Astrocyte of the spinal cord (primary cell): ENCODE results near the gene BTBD9.

Experiments used
- DNase-seq: peaks from one replicate; pipeline ENCODE4 v3.0.0; 2011; ENCODE audit warnings: low read depth, low spot score
- H3K4me3 ChIP-seq: 2 replicates; pipeline ENCODE4 v1.5.1; 2011; ENCODE audit warnings: low read depth, mild to moderate bottlenecking, low read length, moderate library complexity
- CTCF ChIP-seq: IDR thresholded peaks from 2 replicates; pipeline ENCODE4 v1.5.1; 2012; ENCODE audit warnings: low read depth, mild to moderate bottlenecking, low read length, inconsistent platforms
- in situ Hi-C: cut with HindIII; loops from 2 replicates; pipeline ENCODE4 v1.10.0; 2017; ENCODE audit warnings: low sequenced_read_pairs

The BTBD9 gene

GRCh38 chr6:38375937-38376336 is 263.8 kb downstream of the BTBD9 start:
- no peak for TF ChIP-seq CTCF
- in situ Hi-C loops: no loop called here
- no peak overlapping the region for H3K4me3 ChIP-seq
- no peak for DNase-seq

GRCh38 chr6:38375341-38375740 is 264.4 kb downstream of the BTBD9 start:
- in situ Hi-C loops: no loop called here
- DNase-seq: no peak
- TF ChIP-seq CTCF: no peak

GRCh38 chr6:38371881-38372280 is 267.8 kb downstream of the BTBD9 start:
- no peak for DNase-seq
- no peak overlapping the region for H3K4me3 ChIP-seq
- TF ChIP-seq CTCF: no peak
- in situ Hi-C loops: no loop called here

More at GRCh38 chr6:38375341-38375740, 264.4 kb downstream of the BTBD9 start:
- H3K4me3 ChIP-seq: no peak overlapping the region

GRCh38 chr6:38370653-38371601 is 268.8 kb downstream of the BTBD9 start:
- in situ Hi-C loops: no loop called here
- H3K4me3 ChIP-seq: no peak overlapping the region

GRCh38 chr6:38367231-38367630 is 272.5 kb downstream of the BTBD9 start:
- no peak for TF ChIP-seq CTCF
- H3K4me3 ChIP-seq: no peak overlapping the region
- in situ Hi-C loops: no loop called here
- no peak for DNase-seq

More at GRCh38 chr6:38370653-38371601, 268.8 kb downstream of the BTBD9 start:
- no peak for TF ChIP-seq CTCF
- DNase-seq: no peak

GRCh38 chr6:38366234-38366633 is 273.5 kb downstream of the BTBD9 start:
- no peak overlapping the region for H3K4me3 ChIP-seq
- no peak for DNase-seq
- in situ Hi-C loops: no loop called here
- no peak for TF ChIP-seq CTCF
